ENCODE results near the gene EXOC3. TPM values are rescaled to one million over a fixed set of nuclear protein-coding genes. Genes with fewer than 3 reads are reported as not detected.

Gene EXOC3
- total RNA-seq, 1 experiment from 2014 or later: 60.1 TPM

DNA sequence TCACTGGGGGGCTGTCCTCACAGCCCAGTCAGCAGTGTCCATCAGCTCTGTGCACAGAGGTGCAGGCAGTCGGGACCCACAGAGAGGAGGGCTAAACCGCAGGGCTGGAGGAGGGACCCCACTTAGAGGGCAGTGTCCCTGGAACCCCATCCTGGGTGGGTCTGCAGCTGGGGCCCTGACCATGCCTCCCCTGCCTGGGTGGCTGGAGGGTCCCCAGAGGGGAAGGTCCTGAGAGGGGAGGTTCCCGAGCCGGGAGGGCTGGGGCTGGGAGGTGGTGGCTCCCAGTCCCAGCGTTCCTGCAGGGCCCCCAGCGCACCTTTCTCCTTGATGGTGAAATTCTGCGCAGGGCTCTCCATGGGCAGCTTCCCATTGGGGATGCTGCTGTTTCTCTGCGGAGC lies 32.7 kb downstream of the EXOC3 start:
- DNase-seq (ENCODE audit: low spot score) (no peak), ATAC-seq (no peak)
- ChIA-PET POLR2A (no interaction called here), CTCF (interaction anchor here (1.0 to 2.4 kb wide), 2 partner anchors 16 to 29 kb away, joined by 3 to 12 read pairs; no protein-coding TSS in a partner anchor)
- Mint-ChIP-seq H3K9me3 (no peaks in the 10 kb centered on the region), H3K36me3 (no peaks in the 10 kb centered on the region), H3K4me3 (peak overlapping the region; percentile 46), H3K27me3 (ENCODE audit: low read depth) (peaks cover 52% of the 10 kb centered on the region), H3K4me1 (peaks cover 9% of the 10 kb centered on the region), H3K27ac (no peak overlapping the region)
- TF ChIP-seq SOX15 (CRISPR knock-in tag; IDR thresholded peaks at IDR 0.05) (no peak), ZNF121 (CRISPR knock-in tag; IDR thresholded peaks at IDR 0.05) (no peak), MYBL2 (CRISPR knock-in tag; IDR thresholded peaks at IDR 0.05) (no peak), ZBTB21 (CRISPR knock-in tag; IDR thresholded peaks at IDR 0.05; ENCODE audit: borderline replicate concordance) (no peak), KAT7 (CRISPR knock-in tag; IDR thresholded peaks at IDR 0.05; ENCODE audit: borderline replicate concordance) (no peak)
- TF ChIP-seq, protein P1, sequence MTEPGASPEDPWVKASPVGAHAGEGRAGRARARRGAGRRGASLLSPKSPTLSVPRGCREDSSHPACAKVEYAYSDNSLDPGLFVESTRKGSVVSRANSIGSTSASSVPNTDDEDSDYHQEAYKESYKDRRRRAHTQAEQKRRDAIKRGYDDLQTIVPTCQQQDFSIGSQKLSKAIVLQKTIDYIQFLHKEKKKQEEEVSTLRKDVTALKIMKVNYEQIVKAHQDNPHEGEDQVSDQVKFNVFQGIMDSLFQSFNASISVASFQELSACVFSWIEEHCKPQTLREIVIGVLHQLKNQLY (CRISPR knock-in tag; IDR thresholded peaks at IDR 0.05): no peak
- TF ChIP-seq, protein P2, sequence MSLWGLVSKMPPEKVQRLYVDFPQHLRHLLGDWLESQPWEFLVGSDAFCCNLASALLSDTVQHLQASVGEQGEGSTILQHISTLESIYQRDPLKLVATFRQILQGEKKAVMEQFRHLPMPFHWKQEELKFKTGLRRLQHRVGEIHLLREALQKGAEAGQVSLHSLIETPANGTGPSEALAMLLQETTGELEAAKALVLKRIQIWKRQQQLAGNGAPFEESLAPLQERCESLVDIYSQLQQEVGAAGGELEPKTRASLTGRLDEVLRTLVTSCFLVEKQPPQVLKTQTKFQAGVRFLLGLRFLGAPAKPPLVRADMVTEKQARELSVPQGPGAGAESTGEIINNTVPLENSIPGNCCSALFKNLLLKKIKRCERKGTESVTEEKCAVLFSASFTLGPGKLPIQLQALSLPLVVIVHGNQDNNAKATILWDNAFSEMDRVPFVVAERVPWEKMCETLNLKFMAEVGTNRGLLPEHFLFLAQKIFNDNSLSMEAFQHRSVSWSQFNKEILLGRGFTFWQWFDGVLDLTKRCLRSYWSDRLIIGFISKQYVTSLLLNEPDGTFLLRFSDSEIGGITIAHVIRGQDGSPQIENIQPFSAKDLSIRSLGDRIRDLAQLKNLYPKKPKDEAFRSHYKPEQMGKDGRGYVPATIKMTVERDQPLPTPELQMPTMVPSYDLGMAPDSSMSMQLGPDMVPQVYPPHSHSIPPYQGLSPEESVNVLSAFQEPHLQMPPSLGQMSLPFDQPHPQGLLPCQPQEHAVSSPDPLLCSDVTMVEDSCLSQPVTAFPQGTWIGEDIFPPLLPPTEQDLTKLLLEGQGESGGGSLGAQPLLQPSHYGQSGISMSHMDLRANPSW (CRISPR knock-in tag; conservative IDR thresholded peaks at IDR 0.05; ENCODE audit: low read depth): no peak

DNA sequence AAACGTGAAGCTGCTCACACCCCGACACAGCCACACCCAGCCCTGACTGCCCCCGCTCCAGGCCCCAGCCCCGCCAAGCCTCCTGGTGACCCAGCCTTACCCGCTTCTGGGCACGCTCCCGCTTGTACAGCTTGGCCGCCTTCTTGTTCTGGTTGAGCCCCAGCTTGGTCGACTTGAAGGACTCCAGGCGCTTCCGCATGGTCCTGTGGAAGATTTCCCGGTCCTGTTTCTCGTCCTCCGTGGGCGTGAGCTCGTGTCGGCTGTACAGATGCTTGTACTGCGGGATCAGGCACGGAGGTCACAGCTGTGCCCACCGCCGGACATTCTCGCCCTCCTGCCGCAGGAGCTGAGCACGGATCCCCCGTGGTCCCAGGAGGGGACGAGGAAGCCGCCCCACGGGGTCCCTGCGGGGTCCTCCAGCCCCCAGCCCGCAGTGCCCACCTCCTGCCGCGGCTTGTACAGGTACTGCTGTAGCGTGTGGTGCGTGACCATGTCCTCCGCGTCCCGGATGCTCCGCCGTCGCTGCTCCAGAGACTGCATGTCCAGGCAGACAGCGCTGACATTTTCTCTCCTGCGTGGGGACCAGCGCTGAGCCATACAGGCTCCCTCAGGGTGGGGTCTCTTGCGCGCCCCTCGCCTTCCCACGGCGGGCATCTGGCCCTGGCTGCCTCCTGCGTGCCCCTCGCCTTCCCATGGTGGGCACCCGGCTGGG lies 33.3 kb downstream of the EXOC3 start:
- H3K27ac Mint-ChIP-seq: no peak overlapping the region

DNA sequence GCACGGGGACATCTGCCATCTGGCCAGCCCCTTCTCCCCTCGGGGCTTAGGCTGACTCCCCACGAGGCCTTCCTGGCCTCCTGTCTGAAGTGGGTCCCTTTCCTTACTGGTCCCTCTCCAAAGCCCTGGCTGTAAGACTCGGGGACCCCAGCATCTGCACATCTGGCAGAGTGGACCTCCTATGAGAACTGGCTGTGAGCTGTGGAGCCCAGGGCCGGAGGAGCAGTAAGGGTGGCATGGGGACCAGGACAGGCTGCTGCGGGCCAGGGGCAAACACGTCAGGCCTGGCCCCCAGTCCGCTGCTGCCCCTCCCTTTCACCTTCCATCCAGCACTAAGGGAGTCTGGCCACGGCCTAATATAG lies 33.8 kb downstream of the EXOC3 start:
- H3K36me3 Mint-ChIP-seq: no peaks in the 10 kb centered on the region
- peaks cover 5% of the 10 kb centered on the region for H3K4me1 Mint-ChIP-seq
- H3K4me3 Mint-ChIP-seq: no peak overlapping the region
- DNase-seq (ENCODE audit: low spot score): no peak
- TF ChIP-seq, protein P3, sequence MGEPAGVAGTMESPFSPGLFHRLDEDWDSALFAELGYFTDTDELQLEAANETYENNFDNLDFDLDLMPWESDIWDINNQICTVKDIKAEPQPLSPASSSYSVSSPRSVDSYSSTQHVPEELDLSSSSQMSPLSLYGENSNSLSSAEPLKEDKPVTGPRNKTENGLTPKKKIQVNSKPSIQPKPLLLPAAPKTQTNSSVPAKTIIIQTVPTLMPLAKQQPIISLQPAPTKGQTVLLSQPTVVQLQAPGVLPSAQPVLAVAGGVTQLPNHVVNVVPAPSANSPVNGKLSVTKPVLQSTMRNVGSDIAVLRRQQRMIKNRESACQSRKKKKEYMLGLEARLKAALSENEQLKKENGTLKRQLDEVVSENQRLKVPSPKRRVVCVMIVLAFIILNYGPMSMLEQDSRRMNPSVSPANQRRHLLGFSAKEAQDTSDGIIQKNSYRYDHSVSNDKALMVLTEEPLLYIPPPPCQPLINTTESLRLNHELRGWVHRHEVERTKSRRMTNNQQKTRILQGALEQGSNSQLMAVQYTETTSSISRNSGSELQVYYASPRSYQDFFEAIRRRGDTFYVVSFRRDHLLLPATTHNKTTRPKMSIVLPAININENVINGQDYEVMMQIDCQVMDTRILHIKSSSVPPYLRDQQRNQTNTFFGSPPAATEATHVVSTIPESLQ (CRISPR knock-in tag; IDR thresholded peaks at IDR 0.05): no peak
- TF ChIP-seq EMX1 (CRISPR knock-in tag; IDR thresholded peaks at IDR 0.05) (no peak), TCF7 (CRISPR knock-in tag; IDR thresholded peaks at IDR 0.05; ENCODE audit: low read depth) (no peak), ZBTB21 (CRISPR knock-in tag; IDR thresholded peaks at IDR 0.05; ENCODE audit: borderline replicate concordance) (no peak)
- TF ChIP-seq, protein P4, sequence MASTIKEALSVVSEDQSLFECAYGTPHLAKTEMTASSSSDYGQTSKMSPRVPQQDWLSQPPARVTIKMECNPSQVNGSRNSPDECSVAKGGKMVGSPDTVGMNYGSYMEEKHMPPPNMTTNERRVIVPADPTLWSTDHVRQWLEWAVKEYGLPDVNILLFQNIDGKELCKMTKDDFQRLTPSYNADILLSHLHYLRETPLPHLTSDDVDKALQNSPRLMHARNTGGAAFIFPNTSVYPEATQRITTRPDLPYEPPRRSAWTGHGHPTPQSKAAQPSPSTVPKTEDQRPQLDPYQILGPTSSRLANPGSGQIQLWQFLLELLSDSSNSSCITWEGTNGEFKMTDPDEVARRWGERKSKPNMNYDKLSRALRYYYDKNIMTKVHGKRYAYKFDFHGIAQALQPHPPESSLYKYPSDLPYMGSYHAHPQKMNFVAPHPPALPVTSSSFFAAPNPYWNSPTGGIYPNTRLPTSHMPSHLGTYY (CRISPR knock-in tag; IDR thresholded peaks at IDR 0.05): no peak
- ChIA-PET POLR2A (no interaction called here), CTCF (interaction anchor here (1.0 kb wide), 1 partner anchor 192 kb away, joined by 3 read pairs; no protein-coding TSS in a partner anchor)
- H3K27ac Mint-ChIP-seq: no peak overlapping the region
- H3K27me3 Mint-ChIP-seq (ENCODE audit: low read depth): peaks cover 48% of the 10 kb centered on the region
- no peaks in the 10 kb centered on the region for H3K9me3 Mint-ChIP-seq
- ATAC-seq: no peak

More for the DNA sequence above, 33.3 kb downstream of the EXOC3 start:
- CTCF ChIA-PET: interaction anchor here (1.0 kb wide), 1 partner anchor 30 kb away, joined by 3 read pairs; no protein-coding TSS in a partner anchor
- Mint-ChIP-seq H3K4me3 (no peak overlapping the region), H3K27me3 (ENCODE audit: low read depth) (peaks cover 52% of the 10 kb centered on the region), H3K36me3 (no peaks in the 10 kb centered on the region), H3K4me1 (peaks cover 9% of the 10 kb centered on the region), H3K9me3 (no peaks in the 10 kb centered on the region)
- POLR2A ChIA-PET: no interaction called here
- TF ChIP-seq SOX15 (CRISPR knock-in tag; IDR thresholded peaks at IDR 0.05) (no peak), FOXP1 (CRISPR knock-in tag; IDR thresholded peaks at IDR 0.05; ENCODE audit: borderline replicate concordance) (no peak), SMAD3 (CRISPR knock-in tag; IDR thresholded peaks at IDR 0.05; ENCODE audit: borderline replicate concordance) (no peak), ZNF416 (CRISPR knock-in tag; IDR thresholded peaks at IDR 0.05) (no peak)
- TF ChIP-seq, protein P5, sequence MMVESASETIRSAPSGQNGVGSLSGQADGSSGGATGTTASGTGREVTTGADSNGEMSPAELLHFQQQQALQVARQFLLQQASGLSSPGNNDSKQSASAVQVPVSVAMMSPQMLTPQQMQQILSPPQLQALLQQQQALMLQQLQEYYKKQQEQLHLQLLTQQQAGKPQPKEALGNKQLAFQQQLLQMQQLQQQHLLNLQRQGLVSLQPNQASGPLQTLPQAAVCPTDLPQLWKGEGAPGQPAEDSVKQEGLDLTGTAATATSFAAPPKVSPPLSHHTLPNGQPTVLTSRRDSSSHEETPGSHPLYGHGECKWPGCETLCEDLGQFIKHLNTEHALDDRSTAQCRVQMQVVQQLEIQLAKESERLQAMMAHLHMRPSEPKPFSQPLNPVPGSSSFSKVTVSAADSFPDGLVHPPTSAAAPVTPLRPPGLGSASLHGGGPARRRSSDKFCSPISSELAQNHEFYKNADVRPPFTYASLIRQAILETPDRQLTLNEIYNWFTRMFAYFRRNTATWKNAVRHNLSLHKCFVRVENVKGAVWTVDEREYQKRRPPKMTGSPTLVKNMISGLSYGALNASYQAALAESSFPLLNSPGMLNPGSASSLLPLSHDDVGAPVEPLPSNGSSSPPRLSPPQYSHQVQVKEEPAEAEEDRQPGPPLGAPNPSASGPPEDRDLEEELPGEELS (CRISPR knock-in tag; IDR thresholded peaks at IDR 0.05): no peak
- TF ChIP-seq, protein P6, sequence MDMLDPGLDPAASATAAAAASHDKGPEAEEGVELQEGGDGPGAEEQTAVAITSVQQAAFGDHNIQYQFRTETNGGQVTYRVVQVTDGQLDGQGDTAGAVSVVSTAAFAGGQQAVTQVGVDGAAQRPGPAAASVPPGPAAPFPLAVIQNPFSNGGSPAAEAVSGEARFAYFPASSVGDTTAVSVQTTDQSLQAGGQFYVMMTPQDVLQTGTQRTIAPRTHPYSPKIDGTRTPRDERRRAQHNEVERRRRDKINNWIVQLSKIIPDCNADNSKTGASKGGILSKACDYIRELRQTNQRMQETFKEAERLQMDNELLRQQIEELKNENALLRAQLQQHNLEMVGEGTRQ (CRISPR knock-in tag; IDR thresholded peaks at IDR 0.05): no peak
- ATAC-seq (no peak), DNase-seq (ENCODE audit: low spot score) (no peak)

Measured in WTC11 (cell line).